ACHN (cell line): Measurements from ENCODE around the gene TET1.
"Not testable (repeated sequence)": the region's sequence is repeated elsewhere in the genome, so short reads cannot be mapped to it uniquely, and the experiment has no call there.

Experiments
- DNase-seq: peaks from one replicate; pipeline ENCODE4 v3.0.0-alpha.2; 2015
- in situ Hi-C: cut with HindIII; loops from 2 replicates; pipeline ENCODE4 v1.10.0; 2017; ENCODE audit warnings: low sequenced_read_pairs, low pct_ligation_motif_present, low pct_unique_long_range_greater_than_20kb

Gene TET1

DNA sequence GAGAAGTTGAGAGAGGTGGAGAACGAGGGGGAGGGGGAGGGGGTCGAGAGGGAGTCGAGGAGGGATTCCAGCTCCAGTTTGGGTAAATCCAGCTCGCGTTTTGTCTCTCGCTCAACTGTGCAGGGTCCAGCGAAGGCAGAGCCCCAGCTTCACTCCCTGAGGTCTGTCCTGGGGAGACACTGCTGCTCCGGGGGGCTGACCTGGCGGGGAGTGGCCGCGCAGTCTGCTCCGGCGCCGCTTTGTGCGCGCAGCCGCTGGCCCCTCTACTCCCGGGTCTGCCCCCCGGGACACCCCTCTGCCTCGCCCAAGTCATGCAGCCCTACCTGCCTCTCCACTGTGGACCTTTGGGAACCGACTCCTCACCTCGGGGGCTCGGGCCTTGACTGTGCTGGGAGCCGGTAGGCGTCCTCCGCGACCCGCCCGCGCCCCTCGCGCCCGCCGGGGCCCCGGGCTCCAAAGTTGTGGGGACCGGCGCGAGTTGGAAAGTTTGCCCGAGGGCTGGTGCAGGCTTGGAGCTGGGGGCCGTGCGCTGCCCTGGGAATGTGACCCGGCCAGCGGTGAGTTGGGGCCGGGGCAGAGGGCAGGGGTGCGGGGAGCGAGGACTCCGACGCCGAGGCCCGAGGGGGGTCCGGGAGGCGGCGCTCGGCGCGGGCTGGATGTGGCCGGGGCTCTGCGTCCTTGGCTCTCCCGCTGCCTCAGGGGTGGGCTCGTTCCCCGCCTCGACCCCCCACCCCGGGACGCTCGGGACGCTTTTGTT lies at the start of gene TET1:
TET1 (plus strand) TSS at position 152 of the 757 bp plus-strand sequence. CDS start 12,002 bp downstream, outside the sequence.
- peak; percentile 60 for DNase-seq

GRCh38 chr10:68516216-68516615 lies 43.9 kb upstream of the TET1 start:
- DNase-seq, in situ Hi-C loops: not testable (repeated sequence)

More for the DNA sequence above, at the start of gene TET1:
- in situ Hi-C loops: no loop called here

DNA sequence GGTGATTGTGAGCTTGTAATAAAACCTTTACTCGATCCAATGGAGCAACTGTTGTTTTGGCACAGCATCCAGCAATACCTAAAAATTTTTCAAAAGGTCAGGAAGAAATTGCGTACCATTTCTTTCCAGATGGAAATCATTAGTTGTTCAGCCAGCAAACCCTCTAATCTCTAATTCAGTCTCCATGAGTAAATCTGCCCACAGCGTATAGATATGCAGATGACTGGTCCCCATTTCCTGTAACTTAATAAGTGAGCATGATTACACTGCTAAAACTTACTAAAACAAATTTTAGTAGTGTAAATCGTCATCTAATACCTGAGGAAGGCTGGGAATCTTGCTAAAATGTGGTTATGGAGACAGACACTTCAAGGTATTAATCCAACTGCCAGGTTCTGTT lies 43.4 kb upstream of the TET1 start:
- no peak for DNase-seq
- in situ Hi-C loops: no loop called here

DNA sequence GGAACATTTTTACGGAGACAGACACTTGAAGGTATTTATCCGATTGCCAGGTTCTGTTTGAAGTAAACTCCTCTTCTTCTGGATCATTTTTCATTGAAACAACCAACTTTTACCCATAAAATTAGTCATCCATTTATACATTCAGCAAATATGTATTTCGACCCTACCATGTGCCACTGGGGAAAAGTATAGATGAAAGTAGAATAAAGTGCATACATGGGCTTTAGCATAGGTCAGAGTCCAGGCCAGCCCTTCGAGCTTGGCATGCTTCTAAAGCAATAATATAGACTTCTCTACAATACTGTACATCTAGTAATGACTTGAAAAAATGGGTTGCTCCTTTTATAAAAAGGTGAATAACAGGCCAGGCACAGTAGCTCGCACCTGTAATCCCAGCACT lies 42.9 kb upstream of the TET1 start:
- in situ Hi-C loops: no loop called here
- DNase-seq: no peak

DNA sequence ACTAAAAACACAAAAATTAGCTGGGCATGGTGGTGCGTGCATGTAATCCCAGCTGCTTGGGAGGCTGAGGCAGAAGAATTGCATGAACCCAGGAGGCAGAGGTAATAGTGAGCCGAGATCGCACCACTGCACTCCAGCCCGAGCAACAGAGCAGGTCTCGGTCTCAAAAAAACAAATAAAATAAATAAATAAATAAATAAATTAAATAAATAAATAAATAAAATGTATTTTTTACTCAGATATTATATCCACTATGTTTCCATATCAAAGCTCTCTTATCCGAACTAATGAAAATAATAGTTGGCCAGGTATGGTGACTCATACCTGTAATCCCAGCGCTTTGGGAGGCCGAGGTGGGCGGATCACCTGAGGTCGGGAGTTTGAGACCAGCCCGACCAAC lies 41.5 kb upstream of the TET1 start:
- in situ Hi-C loops, DNase-seq: not testable (repeated sequence)

DNA sequence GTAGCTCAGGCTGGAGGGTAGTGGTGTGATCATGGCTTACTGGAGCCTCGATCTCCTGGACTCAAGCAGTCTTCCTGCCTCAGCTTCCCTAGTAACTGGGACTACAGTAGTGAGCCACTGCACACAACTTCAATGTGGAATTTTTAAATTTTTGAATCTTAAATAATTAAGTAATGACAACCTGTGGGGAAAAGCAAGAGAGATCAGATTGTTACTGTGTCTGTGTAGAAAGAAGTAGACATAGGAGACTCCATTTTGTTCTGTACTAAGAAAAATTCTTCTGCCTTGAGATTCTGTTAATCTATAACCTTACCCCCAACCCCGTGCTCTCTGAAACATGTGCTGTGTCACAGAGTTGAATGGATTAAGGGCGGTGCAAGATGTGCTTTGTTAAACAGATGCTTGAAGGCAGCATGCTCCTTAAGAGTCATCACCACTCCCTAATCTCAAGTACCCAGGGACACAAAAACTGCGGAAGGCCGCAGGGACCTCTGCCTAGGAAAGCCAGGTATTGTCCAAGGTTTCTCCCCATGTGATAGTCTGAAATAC lies 34.6 kb upstream of the TET1 start:
- DNase-seq, in situ Hi-C loops: not testable (repeated sequence)

GRCh38 chr10:68526634-68527307 lies 33.4 kb upstream of the TET1 start:
- in situ Hi-C loops: no loop called here

DNA sequence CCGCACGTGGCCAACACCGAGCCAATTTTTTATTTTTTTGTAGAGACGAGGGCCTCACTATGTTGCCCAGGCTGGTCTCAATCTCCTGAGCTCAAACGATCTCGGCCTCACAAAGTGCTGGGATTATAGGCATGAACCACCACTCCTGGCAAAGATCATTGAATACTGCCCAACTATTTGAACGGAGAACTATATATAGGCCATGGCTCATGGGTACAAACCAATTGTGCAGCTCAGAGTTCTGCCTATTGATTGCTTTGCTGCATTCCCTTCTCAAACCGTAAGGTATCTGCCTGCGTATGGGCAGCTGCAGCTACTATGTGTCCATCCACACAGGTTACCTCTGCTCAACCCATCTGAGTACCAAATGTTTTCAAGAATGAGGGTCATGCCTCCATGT lies 23.2 kb upstream of the TET1 start:
- no peak for DNase-seq
- in situ Hi-C loops: no loop called here

More at GRCh38 chr10:68526634-68527307, 33.4 kb upstream of the TET1 start:
- DNase-seq: no peak

- DNase-seq: no peak
- in situ Hi-C loops: no loop called here
Observed at GRCh38 chr10:68537796-68538195, 22.3 kb upstream of the TET1 start.

DNA sequence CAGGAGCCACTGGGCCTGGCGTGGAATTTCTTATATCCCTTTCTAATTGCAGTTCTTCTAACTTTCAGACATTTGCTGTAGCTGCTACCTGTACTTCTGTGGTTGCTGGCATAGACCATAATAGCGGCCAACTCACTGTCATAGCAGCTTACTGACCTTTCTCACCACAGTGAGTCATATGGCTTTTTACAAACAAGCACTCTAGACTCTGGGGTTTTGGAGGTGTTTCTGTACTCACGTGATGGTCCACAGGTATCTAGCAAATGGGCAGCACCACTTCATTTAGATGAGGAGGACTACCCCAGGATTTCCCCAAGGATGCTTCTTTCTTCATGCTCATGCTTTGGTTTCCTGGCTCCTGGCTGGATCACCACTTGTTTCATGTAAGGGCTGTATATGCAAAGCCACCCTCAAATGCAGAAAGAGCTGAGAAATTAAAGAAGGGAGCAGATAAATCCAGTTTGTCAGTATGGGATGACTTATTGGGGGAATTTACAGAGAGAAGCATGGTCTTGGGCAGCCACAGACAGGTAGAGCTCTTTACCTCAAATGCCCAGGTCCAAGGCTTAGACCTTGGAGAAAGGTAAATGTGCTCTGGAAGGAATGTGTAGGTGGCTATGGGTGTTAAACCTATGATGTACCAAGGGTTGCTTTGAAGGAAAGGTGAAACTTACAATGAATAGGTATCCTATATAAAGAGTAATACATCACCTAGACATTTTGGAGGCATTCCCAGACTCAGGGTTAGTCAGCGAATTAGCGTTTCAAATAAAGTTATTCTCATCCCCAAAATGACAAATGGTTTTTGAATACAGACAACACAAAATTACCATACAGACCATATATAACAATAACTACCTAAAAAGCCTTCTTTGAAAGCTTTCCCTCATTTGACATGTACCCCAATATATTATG lies 16.9 kb upstream of the TET1 start:
- DNase-seq: peak; percentile 67
- in situ Hi-C loops: no loop called here

DNA sequence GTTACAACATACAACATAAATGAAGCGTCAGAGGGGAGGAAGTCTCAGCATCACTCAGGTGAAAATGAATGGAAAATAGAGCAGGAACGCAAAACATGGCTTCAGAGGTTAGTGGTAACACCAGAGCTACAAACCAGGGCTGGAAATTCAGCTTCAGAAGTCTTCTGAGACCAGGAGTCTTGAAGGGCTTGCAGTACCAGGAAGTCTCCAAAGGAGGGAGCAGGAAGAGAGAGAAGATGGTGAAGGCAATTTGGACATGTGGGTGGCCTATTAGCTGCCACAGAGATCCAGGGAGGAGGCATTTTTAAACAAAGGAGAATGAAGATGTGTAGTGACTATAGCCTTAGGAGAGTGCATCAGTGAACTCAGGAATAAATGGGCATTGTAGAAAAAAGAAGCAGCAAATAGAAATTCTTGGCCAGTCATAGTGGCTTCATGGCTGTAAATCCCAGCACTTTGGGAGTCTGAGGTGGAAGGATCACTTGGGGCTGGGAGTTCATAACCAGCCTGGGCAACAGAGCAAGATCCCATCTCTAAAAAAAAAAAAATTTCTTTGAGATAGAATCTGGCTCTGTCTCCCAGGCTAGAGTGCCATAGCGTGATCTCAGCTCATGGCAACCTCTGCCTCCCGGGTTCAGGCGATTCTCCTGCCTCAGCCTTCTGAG lies 9.3 kb upstream of the TET1 start:
- peak; percentile 82 for DNase-seq
- in situ Hi-C loops: no loop called here

DNA sequence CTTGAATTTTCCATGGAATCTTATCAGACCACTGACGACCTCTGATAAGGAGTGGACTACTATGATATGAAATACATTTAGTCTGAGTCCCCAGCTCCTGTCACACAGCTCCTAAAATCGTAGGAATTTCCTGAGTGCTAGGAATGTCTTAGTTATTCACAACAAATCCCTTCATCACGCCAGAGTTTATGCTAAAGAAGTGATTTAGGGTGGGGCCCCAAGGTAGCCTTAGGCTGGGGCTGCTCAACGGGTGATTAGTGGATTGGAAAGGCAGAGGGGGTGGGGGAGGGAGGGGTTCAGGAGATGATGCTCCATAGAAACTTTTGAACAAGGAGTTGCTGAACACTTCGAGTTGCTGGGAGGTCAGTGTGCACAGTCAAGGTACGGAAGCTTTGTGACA lies 7.0 kb upstream of the TET1 start:
- no peak for DNase-seq
- in situ Hi-C loops: no loop called here

DNA sequence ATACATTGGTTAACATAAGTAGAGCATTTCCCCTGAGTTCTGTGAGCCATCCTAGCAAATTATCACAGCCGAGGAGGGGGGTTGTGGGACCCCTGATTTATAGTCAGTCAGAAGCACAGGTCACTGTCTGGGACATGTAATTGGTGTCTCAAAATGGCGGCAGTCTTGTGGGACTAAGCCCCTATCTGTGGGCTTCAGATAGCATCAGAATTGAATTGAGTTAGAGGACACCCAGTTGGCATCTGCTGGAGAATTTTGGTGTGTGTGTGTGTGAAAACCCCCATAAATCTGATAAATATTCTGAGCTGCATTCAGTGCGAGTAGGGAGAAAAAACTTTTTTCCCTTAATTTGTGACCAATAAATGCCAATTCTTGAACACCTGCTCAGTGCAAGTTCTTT lies 6.5 kb upstream of the TET1 start:
- in situ Hi-C loops: no loop called here
- no peak for DNase-seq

DNA sequence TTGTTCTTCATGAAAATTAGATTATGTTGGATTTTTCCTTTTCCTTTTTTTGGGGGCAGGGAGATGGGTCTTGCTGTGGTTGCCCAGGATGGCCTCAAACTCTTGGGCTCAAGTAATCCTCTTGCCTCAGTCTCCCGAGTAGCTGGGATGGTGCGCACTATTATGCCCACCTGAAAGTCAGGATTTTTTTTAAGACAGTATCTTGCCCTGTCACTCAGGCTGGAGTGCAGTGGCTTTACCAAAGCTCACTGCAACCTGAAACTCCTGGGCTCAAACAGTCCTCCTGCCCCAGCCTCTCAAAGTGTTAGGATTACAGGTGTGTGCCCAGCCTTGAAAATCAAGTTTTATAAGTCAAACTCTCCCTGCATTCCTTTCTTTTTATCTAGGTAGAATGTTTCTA lies 1.7 kb upstream of the TET1 start:
- in situ Hi-C loops: no loop called here
- no peak for DNase-seq

GRCh38 chr10:68559251-68559650 lies 886 bp upstream of the TET1 start:
- in situ Hi-C loops: no loop called here
- DNase-seq: no peak

GRCh38 chr10:68559841-68560185 lies 324 bp upstream of the TET1 start:
- DNase-seq: no peak
- in situ Hi-C loops: no loop called here

DNA sequence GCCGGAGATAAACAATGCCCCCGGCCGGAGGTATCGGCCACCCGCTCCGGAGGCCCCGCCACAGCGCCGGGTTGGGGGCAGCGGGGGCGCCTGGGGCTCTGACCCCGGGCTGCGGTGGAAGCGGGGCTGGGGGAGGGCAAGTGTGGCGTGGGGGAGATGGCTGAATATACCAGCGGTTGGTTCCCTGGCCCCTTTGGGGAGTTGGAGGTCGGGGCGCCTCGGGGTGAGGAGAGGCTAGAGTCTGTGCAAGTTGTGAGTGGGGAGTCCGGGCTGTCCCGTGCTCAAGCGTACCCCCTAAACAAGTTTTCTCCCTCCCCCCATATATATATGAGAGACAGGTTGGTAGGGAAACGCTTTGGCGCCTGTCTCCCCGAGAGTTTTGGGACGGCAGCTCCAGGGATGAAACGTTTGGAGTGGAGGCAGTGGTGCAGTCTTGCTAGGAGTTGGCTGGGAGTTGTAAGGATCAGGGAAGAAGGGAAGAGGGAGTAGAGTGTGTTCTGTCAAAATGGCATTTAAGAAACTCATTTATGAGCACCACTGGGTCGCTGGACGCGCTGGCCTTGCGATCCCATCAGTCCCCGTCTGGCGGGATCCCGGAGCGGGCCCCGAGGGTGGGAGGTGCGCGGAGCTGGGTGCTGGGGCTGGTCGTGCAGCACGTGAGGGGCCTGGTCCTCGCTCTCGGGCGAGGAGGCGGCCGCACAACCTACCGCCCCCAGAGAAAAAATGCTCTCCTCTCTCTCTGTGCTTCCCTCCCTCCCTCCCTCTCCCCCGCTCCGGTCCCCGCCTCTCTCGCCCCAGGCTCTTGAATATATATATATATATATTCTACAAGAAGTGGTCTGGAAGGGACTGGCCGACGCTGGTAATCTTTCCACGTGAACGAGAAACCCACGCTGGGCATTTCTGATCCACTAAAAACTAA lies 1.1 kb downstream of the TET1 start:
- in situ Hi-C loops: no loop called here
- DNase-seq: no peak
